Peyer's patch (tissue), 4 donors: ENCODE measurements around the gene PTBP1.

Experiments used
- CTCF ChIP-seq, 6 experiments: fragments of 450-650 bp in 4 of 6; fragments of 200-600 bp in 2 of 6; sonication (generic) in 1 of 6; IDR thresholded peaks; one replicate each; pipeline ENCODE4 v1.5.1; 2017 to 2019; ENCODE audit warnings: antibody characterized with exemption in 6 of 6, mild to moderate bottlenecking in 3 of 6, moderate library complexity in 1 of 6
- POLR2A ChIP-seq, 2 donors: fragments of 450-650 bp; IDR thresholded peaks; one replicate each; pipeline ENCODE4 v1.5.1; 2017; ENCODE audit warnings: antibody characterized with exemption in 2 of 2, mild to moderate bottlenecking in 2 of 2, moderate library complexity in 2 of 2

DNA sequence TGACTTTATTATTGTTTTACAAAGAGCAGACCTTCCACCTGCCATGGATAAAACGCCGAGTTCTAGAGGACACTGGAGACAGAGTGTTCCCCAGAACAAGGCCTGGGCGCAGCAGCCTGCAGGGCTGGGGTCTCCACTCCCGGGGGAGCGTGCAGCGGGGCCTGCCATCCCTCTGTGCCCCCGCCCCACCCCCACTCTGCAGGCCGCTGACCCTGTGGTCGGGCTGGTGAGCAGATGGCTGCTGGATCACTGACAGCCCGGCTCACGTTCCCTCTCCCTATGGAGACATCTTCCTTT, 8.6 kb upstream of the PTBP1 start:
- TF ChIP-seq CTCF (IDR thresholded peaks at IDR 0.05) (no peak), POLR2A (IDR thresholded peaks at IDR 0.05) (no peak)
